ENCODE results near the gene SETD1A.

- TF ChIP-seq PRDM10 (IDR thresholded peaks at IDR 0.05; ENCODE audit: partially characterized antibody) = no peak
- TF ChIP-seq ZKSCAN1 (IDR thresholded peaks at IDR 0.05; ENCODE audit: low read depth, low read length) = no peak
- no peak for TF ChIP-seq CTCF (IDR thresholded peaks at IDR 0.05 in 2 of 3, conservative IDR thresholded peaks at IDR 0.05 in 1 of 3; ENCODE audit: insufficient read depth in 2 of 3, low read depth in 1 of 3, low read length in 3 of 3)
- TF ChIP-seq TSHZ1 (CRISPR knock-in tag; IDR thresholded peaks at IDR 0.05) = no peak
- no peak for TF ChIP-seq ESRRA (IDR thresholded peaks at IDR 0.05; ENCODE audit: borderline replicate concordance, low read depth)
- TF ChIP-seq SP1 (CRISPR knock-in tag; IDR thresholded peaks at IDR 0.05) = no peak
- no peak for TF ChIP-seq TEAD2 (tag; IDR thresholded peaks at IDR 0.05)
- no peak for TF ChIP-seq JUNB (CRISPR knock-in tag; conservative IDR thresholded peaks at IDR 0.05)
- no peak for TF ChIP-seq TRIM28 (IDR thresholded peaks at IDR 0.05)
- no peak for TF ChIP-seq CEBPB (tag; IDR thresholded peaks at IDR 0.05)
- TF ChIP-seq HDAC6 (IDR thresholded peaks at IDR 0.05; ENCODE audit: low read depth, low read length) = no peak
- no peak for TF ChIP-seq ZNF41 (CRISPR knock-in tag; conservative IDR thresholded peaks at IDR 0.05)
These were observed 49.0 kb downstream of the SETD1A start for GRCh38 chr16:31006589-31006988.
